IMR-90 (cell line): Measurements from ENCODE around the gene RAB28. TPM values are rescaled to one million over a fixed set of nuclear protein-coding genes. Genes with fewer than 3 reads are reported as not detected.

ENCODE experiments used
- ATAC-seq: fragments of 200-7000 bp; cut with Tn5 transposase; 2 replicates; pipeline ENCODE4 v1.9.1; 2020; ENCODE audit warnings: low read depth, mild to moderate bottlenecking, moderate library complexity
- BruUV-seq: library from RNA; stranded (reverse); fragments of 400-500 nt; replicated peaks from 2 replicates; lab custom pipeline; 2021; lab: Mats Ljungman, UMichigan
- CTCF ChIA-PET: fragments of 300-600 bp; formaldehyde crosslinking; extraction: SDS; loops from one replicate; lab custom pipeline; 2021; ENCODE audit warnings: antibody characterized with exemption; lab: Yijun Ruan, JAX
- POLR2A ChIA-PET: fragments of 300-600 bp; sonication (Branson Sonifier 250); formaldehyde crosslinking; loops from one replicate; lab custom pipeline; 2022; ENCODE audit warnings: antibody characterized with exemption; ENCODE audit not compliant: unreplicated experiment; lab: Charles Lee
- DNase-seq: peaks from one replicate; pipeline ENCODE4 v3.0.0; 2013
- H2AFZ ChIP-seq: replicated peaks from 2 replicates; pipeline ENCODE3; 2013; ENCODE audit warnings: low read length, mild to moderate bottlenecking; ENCODE audit not compliant: poor library complexity
- H2AK5ac ChIP-seq: 2 replicates; pipeline ENCODE4 v1.6.1; 2013; ENCODE audit warnings: low read depth, low read length, inconsistent platforms
- H2AK9ac ChIP-seq: replicated peaks from 2 replicates; pipeline ENCODE3; 2013; ENCODE audit warnings: mild to moderate bottlenecking, low read depth, low read length, moderate library complexity; ENCODE audit not compliant: poor library complexity
- H2BK120ac ChIP-seq: 2 replicates; pipeline ENCODE4 v1.6.1; 2013; ENCODE audit warnings: low read depth, low read length, inconsistent platforms
- H2BK15ac ChIP-seq: 3 replicates; pipeline ENCODE4 v1.6.1; 2013; ENCODE audit warnings: low read depth, low read length, inconsistent platforms
- H2BK20ac ChIP-seq: 2 replicates; pipeline ENCODE4 v1.6.1; 2013; ENCODE audit warnings: low read depth, mild to moderate bottlenecking, inconsistent platforms, low read length, moderate library complexity
- H2BK5ac ChIP-seq: 2 replicates; pipeline ENCODE4 v1.6.1; 2013; ENCODE audit warnings: mild to moderate bottlenecking, low read depth, low read length, inconsistent platforms; ENCODE audit not compliant: poor library complexity, severe bottlenecking
- H3K14ac ChIP-seq: replicated peaks from 2 replicates; pipeline ENCODE4 v1.6.1; 2013; ENCODE audit warnings: low read depth, low read length, inconsistent platforms
- H3K18ac ChIP-seq: 2 replicates; pipeline ENCODE4 v1.6.1; 2013; ENCODE audit warnings: low read depth, low read length, control low read depth
- H3K23ac ChIP-seq: 2 replicates; pipeline ENCODE4 v1.6.1; 2013; ENCODE audit warnings: low read depth, low read length, inconsistent platforms
- H3K27ac ChIP-seq: 2 replicates; pipeline ENCODE4 v1.5.1; 2013; ENCODE audit warnings: mild to moderate bottlenecking, control low read depth, low read length; ENCODE audit not compliant: insufficient read depth
- H3K27me3 ChIP-seq: 2 replicates; pipeline ENCODE4 v1.6.1; 2013; ENCODE audit warnings: low read length; ENCODE audit not compliant: control insufficient read depth, insufficient read depth
- H3K36me3 ChIP-seq: 2 replicates; pipeline ENCODE4 v1.6.1; 2013; ENCODE audit warnings: low read length, mixed read lengths; ENCODE audit not compliant: control insufficient read depth, insufficient read depth
- H3K4ac ChIP-seq: 2 replicates; pipeline ENCODE4 v1.6.1; 2013; ENCODE audit warnings: low read depth, low read length, inconsistent platforms
- H3K4me1 ChIP-seq: 2 replicates; pipeline ENCODE4 v1.6.1; 2013; ENCODE audit warnings: low read length, mixed read lengths; ENCODE audit not compliant: control insufficient read depth, insufficient read depth
- H3K4me2 ChIP-seq: 2 replicates; pipeline ENCODE4 v1.6.1; 2013; ENCODE audit warnings: low read depth, mild to moderate bottlenecking, control low read depth, low read length, moderate library complexity
- H3K4me3 ChIP-seq: 2 replicates; pipeline ENCODE4 v1.5.1; 2013; ENCODE audit warnings: low read depth, mild to moderate bottlenecking, control low read depth, low read length, moderate library complexity; ENCODE audit not compliant: insufficient read depth
- H3K56ac ChIP-seq: 2 replicates; pipeline ENCODE4 v1.6.1; 2013; ENCODE audit warnings: low read length, inconsistent platforms; ENCODE audit not compliant: insufficient read depth; ENCODE audit errors: extremely low read depth
- H3K79me1 ChIP-seq, 2 experiments: 2 replicates each; pipeline ENCODE4 v1.6.1; 2013; ENCODE audit warnings: low read length in 2 of 2, inconsistent platforms in 1 of 2, low read depth in 1 of 2
- H3K9ac ChIP-seq: 2 replicates; pipeline ENCODE4 v1.6.1; 2013; ENCODE audit warnings: low read depth, low read length, control low read depth
- H3K9me1 ChIP-seq: 2 replicates; pipeline ENCODE4 v1.6.1; 2013; ENCODE audit warnings: low read length, inconsistent platforms; ENCODE audit not compliant: insufficient read depth
- H3K9me3 ChIP-seq: 2 replicates; pipeline ENCODE4 v1.6.1; 2013; ENCODE audit warnings: low read length; ENCODE audit not compliant: control insufficient read depth, insufficient read depth
- H4K20me1 ChIP-seq: 2 replicates; pipeline ENCODE4 v1.6.1; 2013; ENCODE audit warnings: low read length, inconsistent platforms; ENCODE audit not compliant: insufficient read depth
- H4K5ac ChIP-seq: 2 replicates; pipeline ENCODE4 v1.6.1; 2013; ENCODE audit warnings: mild to moderate bottlenecking, low read depth, low read length, control low read depth
- H4K8ac ChIP-seq, 2 experiments: 2 replicates each; pipeline ENCODE4 v1.6.1; 2013; ENCODE audit warnings: low read depth in 2 of 2, low read length in 2 of 2, control low read depth in 1 of 2, inconsistent platforms in 1 of 2
- H4K91ac ChIP-seq: 2 replicates; pipeline ENCODE4 v1.6.1; 2013; ENCODE audit warnings: low read depth, low read length, inconsistent platforms; ENCODE audit not compliant: insufficient read depth
- BHLHE40 ChIP-seq: fragments of 150-350 bp; IDR thresholded peaks from 2 replicates; pipeline ENCODE4 v1.6.1; 2016; ENCODE audit warnings: mild to moderate bottlenecking, low read depth, low read length
- CEBPB ChIP-seq: IDR thresholded peaks from 2 replicates; pipeline ENCODE4 v1.6.1; 2012; ENCODE audit warnings: low read depth, low read length, improper control_type of control experiment
- CTCF ChIP-seq: conservative IDR thresholded peaks from 2 replicates; pipeline ENCODE4 v1.5.1; 2012; ENCODE audit warnings: mild to moderate bottlenecking, low read depth, low read length, improper control_type of control experiment
- ELK1 ChIP-seq: fragments of 150-350 bp; IDR thresholded peaks from 2 replicates; pipeline ENCODE4 v1.6.1; 2016; ENCODE audit warnings: low read depth, mild to moderate bottlenecking, low read length, moderate library complexity, borderline replicate concordance
- FOS ChIP-seq: fragments of 150-350 bp; IDR thresholded peaks from 2 replicates; pipeline ENCODE4 v1.6.1; 2016; ENCODE audit warnings: low read depth, low read length
- MAFK ChIP-seq: IDR thresholded peaks from 2 replicates; pipeline ENCODE4 v1.6.1; 2012; ENCODE audit warnings: low read depth, low read length, improper control_type of control experiment
- MAZ ChIP-seq: IDR thresholded peaks from 2 replicates; pipeline ENCODE4 v1.6.1; 2012; ENCODE audit warnings: low read depth, mild to moderate bottlenecking, low read length, improper control_type of control experiment, moderate library complexity, borderline replicate concordance
- MXI1 ChIP-seq: IDR thresholded peaks from 2 replicates; pipeline ENCODE4 v1.6.1; 2012; ENCODE audit warnings: low read depth, mild to moderate bottlenecking, low read length, moderate library complexity, borderline replicate concordance
- NFE2L2 ChIP-seq: fragments of 150-350 bp; IDR thresholded peaks from 2 replicates; pipeline ENCODE4 v1.6.1; 2016; ENCODE audit warnings: low read depth, mild to moderate bottlenecking, low read length
- POLR2A ChIP-seq: IDR thresholded peaks from 2 replicates; pipeline ENCODE4 v1.6.1; 2012; ENCODE audit warnings: mild to moderate bottlenecking, low read depth, low read length
- RCOR1 ChIP-seq: IDR thresholded peaks from 2 replicates; pipeline ENCODE4 v1.6.1; 2012; ENCODE audit warnings: mild to moderate bottlenecking, low read length, improper control_type of control experiment; ENCODE audit not compliant: insufficient replicate concordance
- RFX5 ChIP-seq: IDR thresholded peaks from 2 replicates; pipeline ENCODE4 v1.8.0; 2012; ENCODE audit warnings: low read depth, mild to moderate bottlenecking, low read length, moderate library complexity
- SMC3 ChIP-seq: fragments of 150-350 bp; IDR thresholded peaks from 2 replicates; pipeline ENCODE4 v1.6.1; 2016; ENCODE audit warnings: low read depth, mild to moderate bottlenecking, antibody characterized with exemption, low read length, moderate library complexity
- USF2 ChIP-seq: fragments of 150-350 bp; IDR thresholded peaks from 2 replicates; pipeline ENCODE4 v1.6.1; 2017; ENCODE audit warnings: mild to moderate bottlenecking, antibody characterized with exemption, low read length, low read depth
- WGBS, 2 experiments: methylation state at CpG; one replicate each; pipeline versions ENCODE4 v1.1.5 to v1.1.7; 2013; ENCODE audit warnings: missing lambda C conversion rate in 2 of 2; ENCODE audit not compliant: insufficient read length in 1 of 2; ENCODE audit errors: extremely low coverage in 2 of 2; 5-methylcytosine and 5-hydroxymethylcytosine counted together
- dilution Hi-C: fragments of 300-500 bp; cut with HindIII; formaldehyde crosslinking; loops from one replicate; pipeline ENCODE4 v1.14.3; 2018; ENCODE audit warnings: low sequenced_read_pairs; ENCODE audit not compliant: unreplicated experiment
- in situ Hi-C: fragments of 300-500 bp; cut with MboI; formaldehyde crosslinking; loops from 3 replicates; pipeline ENCODE4 v1.14.3; 2019; ENCODE audit warnings: low sequenced_read_pairs, inconsistent platforms, mixed read lengths
- intact Hi-C: fragments of 100-400 bp; cut with micrococcal nuclease; formaldehyde crosslinking; loops from 2 replicates; pipeline ENCODE4 v1.10.0; 2022
- polyA plus RNA-seq, 3 experiments: library from polyadenylated mRNA; depleted of rRNA; stranded (reverse); fragments of >200 nt; gene quantifications; 2 replicates each; pipeline ENCODE4 v1.2.3, GENCODE V29; 2012; ENCODE audit warnings: low replicate concordance in 1 of 3
- total RNA-seq: library from RNA; depleted of rRNA; stranded (reverse); fragments of >200 nt; gene quantifications from 2 replicates; pipeline ENCODE4 v1.2.3, GENCODE V29; 2012

RAB28 gene
- total and polyA plus RNA-seq, 2 of the 4 experiments (the other 2 are of a cell fraction), result 7.5 to 10.8 TPM

- H2AK9ac ChIP-seq, result no peak overlapping the region
- H3K4me3 ChIP-seq, result no peak overlapping the region
- H2AFZ ChIP-seq, result no peak overlapping the region
- no peaks in the 10 kb centered on the region for H3K36me3 ChIP-seq
- H3K27ac ChIP-seq, result no peak overlapping the region
- no peak overlapping the region for H2BK120ac ChIP-seq
- no peak overlapping the region for H2AK5ac ChIP-seq
- H2BK5ac ChIP-seq, result no peak overlapping the region
- H3K18ac ChIP-seq, result no peak overlapping the region
- no peak overlapping the region for H3K56ac ChIP-seq
- no peaks in the 10 kb centered on the region for H3K9me3 ChIP-seq
- WGBS, 2 experiments, result no CpG with 5 or more reads among the region's 2 CpGs
- in situ Hi-C loops (no loop called here), intact Hi-C loops (no loop called here), dilution Hi-C loops (no loop called here)
- H4K91ac ChIP-seq, result no peak overlapping the region
- H3K79me1 ChIP-seq, result no peaks in the 10 kb centered on the region
- H3K4me2 ChIP-seq, result no peak overlapping the region
- H2BK20ac ChIP-seq, result no peak overlapping the region
- H4K20me1 ChIP-seq, result no peaks in the 10 kb centered on the region
- peaks cover 6% of the 10 kb centered on the region for H3K4me1 ChIP-seq
- CTCF ChIA-PET, result no interaction called here
- H2BK15ac ChIP-seq, result no peak overlapping the region
- no peak overlapping the region for H3K14ac ChIP-seq
- POLR2A ChIA-PET, result no interaction called here
- BruUV-seq, result no TSS peak
- DNase-seq (no peak), ATAC-seq (no peak)
- peaks cover 7% of the 10 kb centered on the region for H3K27me3 ChIP-seq
- no peak for TF ChIP-seq USF2
- TF ChIP-seq NFE2L2, result no peak
- TF ChIP-seq MAZ, result no peak
- TF ChIP-seq RCOR1, result no peak
- no peak for TF ChIP-seq MXI1
- TF ChIP-seq CTCF, result no peak
- no peak for TF ChIP-seq ELK1
- no peak for TF ChIP-seq CEBPB
- TF ChIP-seq FOS, result no peak
- TF ChIP-seq SMC3, result no peak
- no peak for TF ChIP-seq BHLHE40
- TF ChIP-seq POLR2A, result no peak
- TF ChIP-seq MAFK, result no peak
- TF ChIP-seq RFX5, result no peak
- no peak overlapping the region for H3K4ac ChIP-seq
- no peak overlapping the region for H3K9ac ChIP-seq
- no peak overlapping the region for H4K8ac ChIP-seq
- H4K5ac ChIP-seq, result no peak overlapping the region
- no peak overlapping the region for H3K23ac ChIP-seq
- no peaks in the 10 kb centered on the region for H3K9me1 ChIP-seq
Observed at GRCh38 chr4:13344216-13344615, 139.9 kb downstream of the RAB28 start.
